Left forelimb (tissue), 1 donor: Measurements from ENCODE around the gene OR2AK2.

Experiments
- DNase-seq: peaks from one replicate; pipeline ENCODE4 v3.0.0-alpha.2; 2018; ENCODE audit warnings: low spot score

OR2AK2 gene, protein sequence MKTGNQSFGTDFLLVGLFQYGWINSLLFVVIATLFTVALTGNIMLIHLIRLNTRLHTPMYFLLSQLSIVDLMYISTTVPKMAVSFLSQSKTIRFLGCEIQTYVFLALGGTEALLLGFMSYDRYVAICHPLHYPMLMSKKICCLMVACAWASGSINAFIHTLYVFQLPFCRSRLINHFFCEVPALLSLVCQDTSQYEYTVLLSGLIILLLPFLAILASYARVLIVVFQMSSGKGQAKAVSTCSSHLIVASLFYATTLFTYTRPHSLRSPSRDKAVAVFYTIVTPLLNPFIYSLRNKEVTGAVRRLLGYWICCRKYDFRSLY

DNA sequence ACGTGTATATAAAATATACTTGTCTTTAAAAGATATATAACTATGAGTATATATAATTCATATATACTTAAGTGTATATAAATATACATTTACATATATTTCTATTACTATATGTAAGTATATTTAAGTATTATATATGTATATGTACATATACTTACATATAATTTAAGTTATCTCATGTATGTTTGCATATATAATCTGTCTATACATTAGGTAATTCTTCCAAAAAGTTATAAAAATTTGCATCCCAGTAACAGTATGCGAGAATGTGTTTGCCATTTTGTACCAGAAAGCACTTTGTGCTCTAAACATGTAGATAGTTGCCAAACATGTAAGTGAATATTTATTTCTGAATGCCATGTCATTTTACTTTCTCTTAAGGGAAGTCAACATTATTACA, at the start of gene OR2AK2:
OR2AK2 (plus strand) TSS at position 301 of the 400 bp plus-strand sequence. CDS start 144 bp downstream, outside the sequence.
- DNase-seq: no peak

DNA sequence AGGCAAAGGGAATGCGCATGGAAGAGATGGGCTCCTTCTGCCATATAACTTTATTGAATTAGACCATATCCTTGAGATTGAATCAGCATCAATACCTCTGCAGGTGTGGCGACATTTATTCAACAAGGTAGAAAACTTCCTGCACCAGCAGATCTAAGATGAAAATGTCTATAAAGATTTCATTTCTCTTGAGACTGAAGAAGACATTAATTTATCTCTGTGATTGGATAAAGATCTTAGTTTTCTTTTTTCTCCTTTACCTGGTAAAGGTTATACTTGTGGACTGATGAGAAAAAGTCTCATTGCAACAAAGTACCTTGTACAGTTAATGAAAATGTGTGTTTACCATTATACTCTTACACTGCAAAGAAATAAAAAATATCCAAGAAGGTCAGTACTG, 45.1 kb upstream of the OR2AK2 start, which contains the start of gene OR2T8:
OR2T8 (plus strand) TSS at position 301 of the 400 bp plus-strand sequence. CDS start 766 bp downstream, outside the sequence.
- DNase-seq: no peak

DNA sequence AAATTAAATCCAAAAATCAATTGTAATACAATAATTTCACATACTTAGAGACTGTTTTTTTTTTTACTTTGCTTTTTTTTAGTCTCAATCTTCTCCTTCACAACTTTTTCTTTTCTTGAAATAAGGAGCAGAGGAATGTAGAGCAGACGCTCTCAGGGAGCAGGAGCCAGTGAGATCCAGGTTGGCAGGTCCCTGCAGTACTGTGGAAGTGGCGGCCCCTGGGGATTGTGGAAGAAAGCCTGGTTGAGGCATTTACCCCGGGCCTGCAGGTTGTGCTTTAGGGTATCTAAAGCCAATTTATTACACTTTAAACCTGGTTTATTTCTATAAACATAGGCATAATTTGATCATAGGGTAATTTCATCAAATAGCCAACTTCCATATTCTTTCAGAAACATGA, 41.1 kb upstream of the OR2AK2 start:
- no peak for DNase-seq

DNA sequence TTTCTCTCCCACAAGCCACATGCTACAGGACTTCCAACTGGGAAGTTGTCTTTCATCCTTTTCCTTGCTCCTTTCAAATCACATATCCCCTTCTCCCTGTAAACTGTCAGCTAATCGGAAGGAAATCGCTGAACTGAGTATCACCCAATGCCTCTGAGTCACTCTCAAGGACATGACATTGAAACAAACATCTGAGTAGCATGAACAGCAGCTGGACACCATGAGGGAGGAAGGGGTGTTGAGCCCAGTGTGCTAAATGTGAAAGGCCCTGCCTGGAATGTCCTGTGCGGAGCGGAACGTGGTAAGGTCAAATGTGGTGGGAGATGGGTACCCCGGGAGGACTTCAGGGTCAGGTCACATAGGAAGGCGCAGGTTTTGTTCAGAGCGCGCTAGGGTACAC, 40.2 kb upstream of the OR2AK2 start, which contains the start of gene OR2AJ1:
OR2AJ1 (plus strand) TSS at position 22 of the 400 bp plus-strand sequence. CDS start 8,880 bp downstream, outside the sequence.
- no peak for DNase-seq

DNA sequence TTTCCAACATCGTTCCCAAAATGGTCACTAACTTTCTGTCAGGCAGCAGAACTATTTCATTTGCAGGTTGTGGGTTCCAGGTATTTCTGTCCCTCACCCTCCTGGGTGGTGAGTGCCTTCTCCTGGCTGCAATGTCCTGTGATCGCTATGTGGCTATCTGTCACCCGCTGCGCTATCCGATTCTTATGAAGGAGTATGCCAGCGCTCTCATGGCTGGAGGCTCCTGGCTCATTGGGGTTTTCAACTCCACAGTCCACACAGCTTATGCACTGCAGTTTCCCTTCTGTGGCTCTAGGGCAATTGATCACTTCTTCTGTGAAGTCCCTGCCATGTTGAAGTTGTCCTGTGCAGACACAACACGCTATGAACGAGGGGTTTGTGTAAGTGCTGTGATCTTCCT, 31.0 kb upstream of the OR2AK2 start:
- no peak for DNase-seq

DNA sequence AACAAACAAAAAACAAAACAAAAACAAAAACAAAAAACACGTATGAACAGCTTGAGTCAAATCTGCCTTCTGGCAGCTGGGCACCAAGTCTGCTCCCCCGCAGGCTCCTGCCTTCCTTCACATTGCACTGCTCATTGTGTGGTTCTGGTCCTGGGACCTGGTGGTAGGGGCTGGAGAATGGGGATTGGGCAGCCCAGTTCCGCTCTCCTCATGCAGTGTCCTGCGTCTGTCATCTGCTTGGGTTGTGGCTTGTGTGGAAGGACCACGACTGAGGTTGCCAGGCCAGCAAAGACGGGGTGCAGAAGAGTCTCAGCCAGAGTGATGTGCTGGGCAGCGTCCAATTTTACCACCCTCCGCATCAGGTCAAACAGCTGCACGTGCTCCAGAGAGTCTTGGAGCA, 29.3 kb upstream of the OR2AK2 start:
- no peak for DNase-seq

DNA sequence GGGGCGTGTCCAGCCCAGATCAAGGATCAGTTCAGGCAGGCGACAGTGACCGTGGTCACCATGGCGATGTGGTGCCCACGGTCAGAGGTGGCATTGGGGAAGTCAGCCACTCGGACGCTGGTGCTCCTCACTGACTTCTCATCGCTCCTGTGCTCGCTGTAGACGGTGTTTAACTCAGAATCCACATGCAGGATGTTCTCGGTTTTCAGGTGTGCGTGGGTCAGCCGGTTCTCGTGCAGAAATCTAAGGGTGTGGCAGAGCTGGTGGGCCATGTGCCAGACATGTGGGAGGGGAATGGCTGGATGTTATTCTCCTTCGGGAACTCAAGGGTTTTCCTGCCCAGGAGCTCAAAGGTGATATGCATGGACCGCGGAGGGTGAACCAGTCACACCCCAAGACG, 28.6 kb upstream of the OR2AK2 start:
- no peak for DNase-seq

DNA sequence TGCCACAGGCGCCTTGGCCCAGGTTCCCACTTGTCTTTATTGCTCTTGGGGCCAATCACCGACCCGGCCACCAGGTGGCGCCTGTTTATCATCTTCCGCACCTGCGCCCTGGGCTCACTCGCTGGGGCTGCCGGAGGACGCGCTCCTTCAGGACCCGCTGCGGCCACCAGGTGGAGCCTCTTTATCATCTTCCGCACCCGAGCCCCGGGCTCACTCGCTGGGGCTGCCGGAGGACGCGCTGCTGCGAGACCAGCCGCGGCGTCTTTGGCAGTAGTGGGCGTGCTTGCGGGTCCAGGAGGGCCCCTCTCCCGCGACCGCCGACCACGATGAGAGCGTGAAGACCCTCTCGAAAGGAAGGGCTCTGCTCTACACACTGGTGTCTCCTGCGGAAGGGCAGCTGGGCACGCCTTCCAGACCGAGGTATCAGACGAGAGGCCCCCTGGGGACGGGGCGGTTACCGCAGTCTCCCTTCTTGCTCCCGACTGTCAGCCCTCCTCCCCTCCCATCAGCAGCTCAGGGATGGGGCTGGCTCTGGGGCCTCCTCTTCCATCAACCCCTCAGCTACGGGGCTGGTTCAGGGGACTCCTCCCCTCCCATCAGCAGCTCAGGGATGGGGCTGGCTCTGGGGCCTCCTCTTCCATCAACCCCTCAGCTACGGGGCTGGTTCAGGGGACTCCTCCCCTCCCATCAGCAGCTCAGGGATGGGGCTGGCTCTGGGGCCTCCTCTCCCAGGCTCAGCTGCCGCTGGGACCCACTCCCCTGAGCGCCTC, 27.9 kb upstream of the OR2AK2 start:
- DNase-seq: peak; percentile 78

DNA sequence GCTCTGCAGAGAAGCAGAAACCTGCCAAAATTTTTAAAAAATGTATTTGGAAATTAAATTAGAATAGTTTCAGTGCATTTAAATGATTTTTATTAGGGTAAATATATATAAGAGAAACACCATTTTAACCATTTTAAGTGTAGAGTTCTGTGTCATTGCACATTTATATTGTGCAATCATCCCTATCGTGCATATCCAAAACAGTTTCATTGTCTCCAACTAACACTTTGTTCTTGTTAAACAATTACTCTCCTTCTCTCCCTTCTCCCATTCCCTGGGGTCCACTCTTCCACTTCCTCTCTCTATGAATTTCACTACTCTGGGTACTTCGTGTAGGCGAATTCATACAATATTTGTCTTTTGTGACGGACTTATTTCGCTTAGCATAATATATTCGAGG, 22.4 kb upstream of the OR2AK2 start:
- no peak for DNase-seq

DNA sequence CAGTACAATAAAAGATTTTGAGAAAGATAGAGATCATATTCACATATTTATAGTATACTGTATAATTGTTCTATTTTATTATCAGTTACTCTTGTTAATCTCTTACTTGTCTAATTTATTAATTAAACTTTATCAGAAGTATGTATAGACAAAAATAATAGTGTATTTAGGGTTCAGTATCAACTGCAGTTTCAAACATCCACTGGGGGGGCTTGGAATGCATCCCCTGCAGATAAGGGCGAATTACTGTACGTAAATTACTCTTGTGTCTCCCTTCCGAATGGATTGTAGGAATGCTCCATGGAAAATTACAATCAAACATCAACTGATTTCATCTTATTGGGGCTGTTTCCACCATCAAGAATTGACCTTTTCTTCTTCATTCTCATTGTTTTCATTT, 16.5 kb upstream of the OR2AK2 start, which contains the start of gene OR2L8:
OR2L8 (plus strand) TSS at position 301 of the 400 bp plus-strand sequence; CDS start at position 301, 0 bp downstream.
- no peak for DNase-seq

DNA sequence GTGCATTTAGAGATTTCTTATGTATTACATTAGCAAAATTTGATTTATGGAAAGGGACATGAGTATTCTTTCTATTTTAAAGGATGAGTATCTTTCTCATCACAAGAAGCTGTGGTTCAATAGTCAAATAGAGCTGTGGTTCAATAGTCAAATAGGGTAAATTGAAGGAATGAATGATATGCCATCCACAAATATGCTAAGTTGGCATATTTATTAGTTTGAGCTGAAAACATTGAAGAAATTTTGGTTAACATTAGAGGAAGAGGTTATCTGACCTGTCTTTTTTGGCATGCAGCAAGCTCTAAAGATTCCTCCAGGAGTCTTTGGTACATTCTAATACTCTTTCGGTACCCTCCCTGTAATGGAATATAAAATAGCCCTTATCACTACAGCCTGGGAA, 11.6 kb upstream of the OR2AK2 start:
- DNase-seq: no peak

DNA sequence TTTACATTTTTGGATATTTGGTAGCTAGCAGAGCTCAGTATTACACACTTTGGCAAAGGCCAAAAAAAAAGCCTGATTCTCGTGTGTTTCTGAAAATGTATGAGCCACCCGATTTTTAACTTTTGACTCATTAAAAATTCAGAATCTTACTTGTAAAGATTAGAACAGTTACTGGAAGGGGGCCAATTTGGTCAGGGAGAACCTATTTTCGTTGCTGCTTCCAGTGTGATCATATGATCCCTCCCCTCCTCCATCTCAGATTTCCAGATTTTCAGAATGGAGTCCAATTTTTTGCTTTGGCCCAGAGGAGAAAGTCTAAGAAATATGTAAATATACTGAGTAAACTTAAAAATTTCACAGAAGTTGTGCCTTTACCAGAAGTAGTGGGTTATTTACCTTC, 3.2 kb upstream of the OR2AK2 start:
- DNase-seq: no peak

DNA sequence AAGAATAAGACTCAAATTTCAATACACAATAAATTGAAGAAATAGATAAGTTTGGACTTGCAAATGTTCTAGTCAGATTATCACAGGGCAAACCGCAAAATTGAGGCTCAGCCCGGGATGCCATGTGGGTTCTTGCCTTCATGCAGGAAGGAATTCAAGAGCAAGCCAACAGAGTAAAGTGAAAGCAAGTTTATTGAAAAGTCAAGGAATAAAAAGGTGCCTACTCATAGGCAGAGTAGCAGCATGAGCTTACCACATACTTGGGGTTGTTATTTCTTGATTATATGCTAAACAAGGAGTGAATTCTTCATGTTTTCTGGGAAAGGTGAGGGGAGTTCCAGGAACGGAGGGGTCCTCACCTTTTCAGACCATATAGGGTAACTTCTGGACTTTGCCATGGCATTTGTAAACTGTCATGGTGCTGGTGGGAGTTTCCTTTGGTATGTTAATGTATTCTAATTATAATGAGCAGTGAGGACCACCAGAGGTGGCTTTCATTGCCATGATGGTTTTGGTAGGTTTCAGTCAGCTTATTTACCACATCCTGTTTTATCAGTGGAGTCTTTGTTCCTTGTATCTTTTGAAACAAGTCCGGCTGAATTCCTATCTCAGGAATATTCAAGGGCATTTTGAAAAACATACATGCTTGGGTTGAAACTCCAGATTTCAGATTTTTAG, 2.0 kb upstream of the OR2AK2 start:
- no peak for DNase-seq

DNA sequence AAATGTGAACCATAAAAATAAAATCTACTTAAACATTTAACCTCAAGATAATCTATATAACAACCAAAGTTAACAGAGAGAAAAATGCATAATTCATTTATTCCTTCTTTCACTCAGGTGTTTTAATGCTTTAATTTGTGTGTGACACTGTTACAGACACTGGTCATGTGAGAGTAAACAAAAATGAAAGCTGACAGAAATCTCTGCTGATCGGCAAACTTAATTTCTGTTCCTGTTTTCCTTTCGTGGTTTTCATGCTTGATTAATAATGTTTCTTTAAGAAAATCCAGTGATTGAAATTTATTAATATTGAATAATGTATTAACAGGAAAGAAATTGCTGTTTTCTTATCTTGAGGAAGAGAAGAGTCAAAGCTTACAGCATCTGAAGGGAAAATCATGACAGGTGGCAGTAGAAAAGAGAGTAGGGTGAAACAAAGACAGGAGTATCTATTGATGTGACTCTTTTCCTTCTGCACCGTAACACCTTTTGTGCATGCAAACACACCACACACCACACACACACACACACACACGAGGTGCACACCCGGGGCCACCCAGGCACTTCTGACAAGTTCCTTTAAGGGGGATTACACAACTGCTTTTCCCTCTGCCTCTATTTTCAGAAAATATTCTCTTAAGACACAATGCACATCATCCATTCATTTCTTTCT, 1.6 kb downstream of the OR2AK2 start:
- DNase-seq: no peak

DNA sequence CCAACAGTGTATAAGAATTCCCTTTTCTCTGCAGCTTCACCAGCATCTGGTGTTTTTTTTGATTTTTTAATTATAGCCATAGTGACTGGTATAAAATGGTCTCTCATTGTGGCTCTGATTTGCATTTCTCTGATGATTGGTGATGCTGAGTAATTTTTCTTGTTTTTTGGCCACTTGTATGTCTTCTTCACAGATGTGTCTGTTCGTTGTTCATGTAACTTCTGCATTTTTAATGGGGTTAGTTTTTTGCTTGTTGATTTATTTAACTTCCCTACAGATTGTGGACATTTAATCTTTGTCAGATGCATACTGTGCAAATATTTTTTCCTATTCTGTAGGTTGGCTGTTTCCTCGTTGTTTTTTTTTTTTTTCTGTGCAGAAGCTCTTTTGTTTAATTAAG, 28.0 kb downstream of the OR2AK2 start:
- no peak for DNase-seq

DNA sequence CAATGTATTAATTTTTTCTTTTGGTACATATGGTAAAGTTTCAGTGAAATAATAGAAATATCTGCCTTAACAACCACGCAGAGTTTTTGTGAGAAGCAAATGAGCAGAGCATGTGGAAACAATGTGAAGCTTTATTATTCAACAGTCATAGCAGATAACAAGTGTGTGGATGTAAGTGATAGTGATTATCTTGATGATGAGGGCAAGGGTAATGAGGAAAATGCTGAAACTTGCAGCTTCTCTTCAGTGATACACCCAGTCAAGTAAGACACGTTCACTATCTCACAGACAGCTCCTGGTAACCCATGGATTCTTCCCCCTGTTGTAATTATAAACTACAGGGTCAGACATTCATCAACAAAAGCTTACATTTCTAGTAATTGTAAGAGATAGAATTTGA, 33.8 kb downstream of the OR2AK2 start:
- no peak for DNase-seq

DNA sequence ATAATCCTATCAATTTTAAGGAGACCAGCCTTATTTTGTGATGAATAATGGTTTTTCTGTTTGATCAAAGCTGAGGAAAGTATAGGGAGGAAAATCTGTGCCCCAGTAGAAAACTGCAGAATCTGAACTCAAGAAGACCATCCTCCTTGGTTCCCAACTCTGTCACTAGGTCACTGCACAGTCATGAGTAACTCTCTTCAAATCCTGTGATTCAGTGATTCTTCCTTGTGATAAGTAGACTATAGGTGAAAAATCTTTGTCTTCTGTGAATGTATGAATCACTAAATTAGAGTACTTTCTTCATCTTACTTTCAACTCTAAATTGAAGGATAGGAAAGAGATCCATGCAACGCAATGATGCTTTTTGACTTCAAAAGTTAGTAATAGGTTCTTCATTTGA, 35.1 kb downstream of the OR2AK2 start:
- DNase-seq: no peak

DNA sequence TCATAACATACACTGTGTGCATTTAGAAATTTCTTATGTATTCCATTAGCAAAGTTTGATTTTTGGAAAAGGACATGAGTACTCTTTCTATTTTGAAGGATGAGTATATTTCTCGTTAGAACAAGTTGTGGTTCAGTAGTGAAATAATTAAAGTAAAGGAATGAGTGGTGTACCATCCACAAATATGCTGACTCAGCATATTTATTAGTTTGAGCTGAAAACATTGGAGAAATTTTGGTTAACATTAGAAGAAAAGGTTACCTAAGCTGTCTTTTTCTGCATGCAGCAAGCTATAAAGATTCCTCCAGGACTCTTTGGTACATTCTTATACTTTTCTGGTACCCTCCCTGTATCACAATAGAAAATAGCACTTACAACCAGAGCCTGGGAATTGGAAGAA, 42.7 kb downstream of the OR2AK2 start:
- no peak for DNase-seq

DNA sequence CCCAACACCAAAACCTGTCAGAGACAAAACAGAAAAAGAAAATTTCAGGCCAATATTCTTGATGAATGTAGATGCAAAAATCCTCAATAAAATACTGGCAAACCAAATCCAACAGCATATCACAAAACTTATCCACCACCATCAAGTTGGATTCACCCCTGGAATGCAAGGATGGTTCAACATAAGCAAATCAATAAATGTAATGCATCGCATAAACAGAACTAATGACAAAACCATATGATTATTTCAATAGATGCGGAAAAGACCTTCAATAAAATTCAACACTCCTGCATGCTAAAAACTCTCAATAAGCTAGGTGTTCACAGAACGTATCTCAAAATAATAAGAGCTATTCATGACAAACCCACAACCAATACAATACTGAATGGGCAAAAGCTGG, 44.6 kb downstream of the OR2AK2 start:
- DNase-seq: no peak

DNA sequence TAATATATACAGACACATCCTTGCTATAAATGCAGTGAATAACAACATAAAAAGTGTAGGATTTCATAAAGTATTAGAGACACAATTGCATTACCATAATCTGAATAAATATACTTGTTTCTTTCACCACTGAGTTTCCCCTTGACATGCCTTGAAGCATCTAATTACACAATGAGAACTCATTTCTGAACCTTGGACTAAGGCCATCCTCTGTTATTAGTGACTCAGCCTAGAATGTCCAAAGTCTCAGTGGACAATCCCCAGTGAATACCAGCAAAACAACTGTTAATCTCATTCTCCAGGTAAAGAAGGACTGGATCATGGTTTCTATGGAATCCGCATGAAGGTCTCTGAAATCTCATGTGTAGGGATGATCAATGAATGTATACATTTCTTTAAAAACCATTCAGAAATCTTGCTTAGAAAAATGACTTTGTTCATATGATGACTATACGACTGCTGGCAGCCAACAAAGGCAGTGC, 48.2 kb downstream of the OR2AK2 start, which contains the start of gene OR2L5:
OR2L5 (plus strand) TSS at position 432 of the 482 bp plus-strand sequence. CDS start 8,288 bp downstream, outside the sequence.
- no peak for DNase-seq

DNA sequence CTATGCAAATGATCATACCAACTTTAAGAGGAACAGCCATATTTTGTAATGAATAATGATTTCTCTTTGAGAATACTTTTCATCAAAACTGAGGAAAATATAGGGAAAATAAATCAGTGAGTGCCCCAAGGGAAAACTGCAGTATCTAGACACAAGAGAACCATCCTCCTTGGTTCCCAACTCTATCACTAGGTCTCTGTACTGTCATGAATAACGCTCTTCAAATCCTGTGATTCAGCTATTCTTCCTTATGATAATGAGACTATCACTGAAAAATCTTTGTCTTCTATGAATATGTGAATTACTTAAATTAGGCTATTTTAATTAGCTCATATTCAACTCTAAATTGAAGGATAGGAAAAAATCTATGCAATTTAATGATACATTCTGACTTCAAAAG, 50.8 kb downstream of the OR2AK2 start:
- DNase-seq: no peak
